A549 (cell line): ENCODE data around the gene CTSK.

Experiments used
- CTCF ChIP-seq: fragments of >200 bp; sonication (Bioruptor Twin); formaldehyde crosslinking; IDR thresholded peaks from 3 replicates; pipeline ENCODE4 v1.5.1; 2016
- POLR2A ChIP-seq: IDR thresholded peaks from 2 replicates; pipeline ENCODE4 v1.6.1; 2012; ENCODE audit warnings: mild to moderate bottlenecking, low read length
- ZC3H11A ChIP-seq: fragments of 450-650 bp; IDR thresholded peaks from 2 replicates; pipeline ENCODE4 v1.6.1; 2014; ENCODE audit warnings: antibody characterized with exemption, mild to moderate bottlenecking

GRCh38 chr1:150805899-150806298 is 2.2 kb downstream of the CTSK start:
- TF ChIP-seq POLR2A (no peak), CTCF (no peak), ZC3H11A (no peak)
